IMR-90 (cell line): Measurements from ENCODE around the gene EXPH5. TPM values are rescaled to one million over a fixed set of nuclear protein-coding genes. Genes with fewer than 3 reads are reported as not detected.

Experiments
- ATAC-seq: fragments of 200-7000 bp; cut with Tn5 transposase; 2 replicates; pipeline ENCODE4 v1.9.1; 2020; ENCODE audit warnings: low read depth, mild to moderate bottlenecking, moderate library complexity
- BruUV-seq: library from RNA; stranded (reverse); fragments of 400-500 nt; replicated peaks from 2 replicates; lab custom pipeline; 2021; lab: Mats Ljungman, UMichigan
- CTCF ChIA-PET: fragments of 300-600 bp; formaldehyde crosslinking; extraction: SDS; loops from one replicate; lab custom pipeline; 2021; ENCODE audit warnings: antibody characterized with exemption; lab: Yijun Ruan, JAX
- POLR2A ChIA-PET: fragments of 300-600 bp; sonication (Branson Sonifier 250); formaldehyde crosslinking; loops from one replicate; lab custom pipeline; 2022; ENCODE audit warnings: antibody characterized with exemption; ENCODE audit not compliant: unreplicated experiment; lab: Charles Lee
- DNase-seq: peaks from one replicate; pipeline ENCODE4 v3.0.0; 2013
- H2AFZ ChIP-seq: replicated peaks from 2 replicates; pipeline ENCODE3; 2013; ENCODE audit warnings: low read length, mild to moderate bottlenecking; ENCODE audit not compliant: poor library complexity
- H2AK5ac ChIP-seq: 2 replicates; pipeline ENCODE4 v1.6.1; 2013; ENCODE audit warnings: low read depth, low read length, inconsistent platforms
- H2AK9ac ChIP-seq: replicated peaks from 2 replicates; pipeline ENCODE3; 2013; ENCODE audit warnings: mild to moderate bottlenecking, low read depth, low read length, moderate library complexity; ENCODE audit not compliant: poor library complexity
- H2BK120ac ChIP-seq: 2 replicates; pipeline ENCODE4 v1.6.1; 2013; ENCODE audit warnings: low read depth, low read length, inconsistent platforms
- H2BK15ac ChIP-seq: 3 replicates; pipeline ENCODE4 v1.6.1; 2013; ENCODE audit warnings: low read depth, low read length, inconsistent platforms
- H2BK20ac ChIP-seq: 2 replicates; pipeline ENCODE4 v1.6.1; 2013; ENCODE audit warnings: low read depth, mild to moderate bottlenecking, inconsistent platforms, low read length, moderate library complexity
- H2BK5ac ChIP-seq: 2 replicates; pipeline ENCODE4 v1.6.1; 2013; ENCODE audit warnings: mild to moderate bottlenecking, low read depth, low read length, inconsistent platforms; ENCODE audit not compliant: poor library complexity, severe bottlenecking
- H3K14ac ChIP-seq: replicated peaks from 2 replicates; pipeline ENCODE4 v1.6.1; 2013; ENCODE audit warnings: low read depth, low read length, inconsistent platforms
- H3K18ac ChIP-seq: 2 replicates; pipeline ENCODE4 v1.6.1; 2013; ENCODE audit warnings: low read depth, low read length, control low read depth
- H3K23ac ChIP-seq: 2 replicates; pipeline ENCODE4 v1.6.1; 2013; ENCODE audit warnings: low read depth, low read length, inconsistent platforms
- H3K27ac ChIP-seq: 2 replicates; pipeline ENCODE4 v1.5.1; 2013; ENCODE audit warnings: mild to moderate bottlenecking, control low read depth, low read length; ENCODE audit not compliant: insufficient read depth
- H3K27me3 ChIP-seq: 2 replicates; pipeline ENCODE4 v1.6.1; 2013; ENCODE audit warnings: low read length; ENCODE audit not compliant: control insufficient read depth, insufficient read depth
- H3K36me3 ChIP-seq: 2 replicates; pipeline ENCODE4 v1.6.1; 2013; ENCODE audit warnings: low read length, mixed read lengths; ENCODE audit not compliant: control insufficient read depth, insufficient read depth
- H3K4ac ChIP-seq: 2 replicates; pipeline ENCODE4 v1.6.1; 2013; ENCODE audit warnings: low read depth, low read length, inconsistent platforms
- H3K4me1 ChIP-seq: 2 replicates; pipeline ENCODE4 v1.6.1; 2013; ENCODE audit warnings: low read length, mixed read lengths; ENCODE audit not compliant: control insufficient read depth, insufficient read depth
- H3K4me2 ChIP-seq: 2 replicates; pipeline ENCODE4 v1.6.1; 2013; ENCODE audit warnings: low read depth, mild to moderate bottlenecking, control low read depth, low read length, moderate library complexity
- H3K4me3 ChIP-seq: 2 replicates; pipeline ENCODE4 v1.5.1; 2013; ENCODE audit warnings: low read depth, mild to moderate bottlenecking, control low read depth, low read length, moderate library complexity; ENCODE audit not compliant: insufficient read depth
- H3K56ac ChIP-seq: 2 replicates; pipeline ENCODE4 v1.6.1; 2013; ENCODE audit warnings: low read length, inconsistent platforms; ENCODE audit not compliant: insufficient read depth; ENCODE audit errors: extremely low read depth
- H3K79me1 ChIP-seq, 2 experiments: 2 replicates each; pipeline ENCODE4 v1.6.1; 2013; ENCODE audit warnings: low read length in 2 of 2, inconsistent platforms in 1 of 2, low read depth in 1 of 2
- H3K9ac ChIP-seq: 2 replicates; pipeline ENCODE4 v1.6.1; 2013; ENCODE audit warnings: low read depth, low read length, control low read depth
- H3K9me1 ChIP-seq: 2 replicates; pipeline ENCODE4 v1.6.1; 2013; ENCODE audit warnings: low read length, inconsistent platforms; ENCODE audit not compliant: insufficient read depth
- H3K9me3 ChIP-seq: 2 replicates; pipeline ENCODE4 v1.6.1; 2013; ENCODE audit warnings: low read length; ENCODE audit not compliant: control insufficient read depth, insufficient read depth
- H4K20me1 ChIP-seq: 2 replicates; pipeline ENCODE4 v1.6.1; 2013; ENCODE audit warnings: low read length, inconsistent platforms; ENCODE audit not compliant: insufficient read depth
- H4K5ac ChIP-seq: 2 replicates; pipeline ENCODE4 v1.6.1; 2013; ENCODE audit warnings: mild to moderate bottlenecking, low read depth, low read length, control low read depth
- H4K8ac ChIP-seq, 2 experiments: 2 replicates each; pipeline ENCODE4 v1.6.1; 2013; ENCODE audit warnings: low read depth in 2 of 2, low read length in 2 of 2, control low read depth in 1 of 2, inconsistent platforms in 1 of 2
- H4K91ac ChIP-seq: 2 replicates; pipeline ENCODE4 v1.6.1; 2013; ENCODE audit warnings: low read depth, low read length, inconsistent platforms; ENCODE audit not compliant: insufficient read depth
- BHLHE40 ChIP-seq: fragments of 150-350 bp; IDR thresholded peaks from 2 replicates; pipeline ENCODE4 v1.6.1; 2016; ENCODE audit warnings: mild to moderate bottlenecking, low read depth, low read length
- ELK1 ChIP-seq: fragments of 150-350 bp; IDR thresholded peaks from 2 replicates; pipeline ENCODE4 v1.6.1; 2016; ENCODE audit warnings: low read depth, mild to moderate bottlenecking, low read length, moderate library complexity, borderline replicate concordance
- WGBS, 2 experiments: methylation state at CpG; one replicate each; pipeline versions ENCODE4 v1.1.5 to v1.1.7; 2013; ENCODE audit warnings: missing lambda C conversion rate in 2 of 2; ENCODE audit not compliant: insufficient read length in 1 of 2; ENCODE audit errors: extremely low coverage in 2 of 2; 5-methylcytosine and 5-hydroxymethylcytosine counted together
- dilution Hi-C: fragments of 300-500 bp; cut with HindIII; formaldehyde crosslinking; loops from one replicate; pipeline ENCODE4 v1.14.3; 2018; ENCODE audit warnings: low sequenced_read_pairs; ENCODE audit not compliant: unreplicated experiment
- in situ Hi-C: fragments of 300-500 bp; cut with MboI; formaldehyde crosslinking; loops from 3 replicates; pipeline ENCODE4 v1.14.3; 2019; ENCODE audit warnings: low sequenced_read_pairs, inconsistent platforms, mixed read lengths
- intact Hi-C: fragments of 100-400 bp; cut with micrococcal nuclease; formaldehyde crosslinking; loops from 2 replicates; pipeline ENCODE4 v1.10.0; 2022
- polyA plus RNA-seq, 3 experiments: library from polyadenylated mRNA; depleted of rRNA; stranded (reverse); fragments of >200 nt; gene quantifications; 2 replicates each; pipeline ENCODE4 v1.2.3, GENCODE V29; 2012; ENCODE audit warnings: low replicate concordance in 1 of 3
- total RNA-seq: library from RNA; depleted of rRNA; stranded (reverse); fragments of >200 nt; gene quantifications from 2 replicates; pipeline ENCODE4 v1.2.3, GENCODE V29; 2012

Gene EXPH5
- total and polyA plus RNA-seq, 2 of the 4 experiments (the other 2 are of a cell fraction): 0.05 to 0.72 TPM

- POLR2A ChIA-PET: no interaction called here
- TF ChIP-seq ELK1 (no peak), BHLHE40 (no peak)
These were observed 63.1 kb downstream of the EXPH5 start for GRCh38 chr11:108530426-108530825.

More at GRCh38 chr11:108530426-108530825, 63.1 kb downstream of the EXPH5 start:
- no peaks in the 10 kb centered on the region for H3K9me3 ChIP-seq
- 83% methylated on average over 2 of the region's 5 CpGs; no CpG with 5 or more reads in 1 of the 2 experiments for WGBS, 2 experiments
- no peak overlapping the region for H3K18ac ChIP-seq
- H2BK20ac ChIP-seq: no peak overlapping the region
- H3K27ac ChIP-seq: no peak overlapping the region
- DNase-seq (no peak), ATAC-seq (no peak)
- H4K5ac ChIP-seq: no peak overlapping the region
- H4K20me1 ChIP-seq: no peaks in the 10 kb centered on the region
- H3K4ac ChIP-seq: no peak overlapping the region
- H3K4me1 ChIP-seq: no peaks in the 10 kb centered on the region
- no peak overlapping the region for H3K23ac ChIP-seq
- BruUV-seq: no TSS peak
- H2BK120ac ChIP-seq: no peak overlapping the region
- dilution Hi-C loops: no loop called here
- CTCF ChIA-PET: no interaction called here
- H2BK15ac ChIP-seq: no peak overlapping the region
- no peaks in the 10 kb centered on the region; the same call in 1 of the 2 replicates for H3K27me3 ChIP-seq
- H3K4me2 ChIP-seq: no peak overlapping the region
- no peaks in the 10 kb centered on the region; the same call in 1 of the 2 replicates for H3K9me1 ChIP-seq
- no peaks in the 10 kb centered on the region for H3K36me3 ChIP-seq
- H3K14ac ChIP-seq: no peak overlapping the region
- no peaks in the 10 kb centered on the region for H3K79me1 ChIP-seq
- no peak overlapping the region for H3K9ac ChIP-seq
- intact Hi-C loops: no loop called here
- no peak overlapping the region for H3K56ac ChIP-seq
- H2AFZ ChIP-seq: no peak overlapping the region
- H4K8ac ChIP-seq: no peak overlapping the region
- no peak overlapping the region for H4K91ac ChIP-seq
- no peak overlapping the region for H2AK9ac ChIP-seq
- no peak overlapping the region for H2BK5ac ChIP-seq
- H3K4me3 ChIP-seq: no peak overlapping the region
- no peak overlapping the region for H2AK5ac ChIP-seq
- in situ Hi-C loops: no loop called here
